Trophoblast cell (in vitro differentiated cells and primary cell): ENCODE data around the gene PBOV1.

Experiments
- DNase-seq, 2 donors: peaks; one replicate each; pipeline ENCODE4 v3.0.0-alpha.2; 2016
- H2AFZ ChIP-seq: 2 replicates; pipeline ENCODE4 v1.6.1; 2013; ENCODE audit warnings: low read length, moderate library complexity, mild to moderate bottlenecking; ENCODE audit not compliant: insufficient read depth, poor library complexity
- H2AK5ac ChIP-seq: 2 replicates; pipeline ENCODE4 v1.6.1; 2013; ENCODE audit warnings: mild to moderate bottlenecking, low read length
- H2BK120ac ChIP-seq: 2 replicates; pipeline ENCODE4 v1.6.1; 2013; ENCODE audit warnings: low read length, mild to moderate bottlenecking, moderate library complexity; ENCODE audit not compliant: insufficient read depth, poor library complexity
- H2BK12ac ChIP-seq: 2 replicates; pipeline ENCODE4 v1.6.1; 2013; ENCODE audit warnings: mild to moderate bottlenecking, low read length, moderate library complexity
- H2BK5ac ChIP-seq: 2 replicates; pipeline ENCODE4 v1.6.1; 2013; ENCODE audit warnings: low read length, low read depth, moderate library complexity, mild to moderate bottlenecking; ENCODE audit not compliant: poor library complexity
- H3K14ac ChIP-seq: 2 replicates; pipeline ENCODE4 v1.6.1; 2013; ENCODE audit warnings: mild to moderate bottlenecking, low read length
- H3K18ac ChIP-seq: 2 replicates; pipeline ENCODE4 v1.6.1; 2013; ENCODE audit warnings: mild to moderate bottlenecking, low read length
- H3K23ac ChIP-seq: 2 replicates; pipeline ENCODE4 v1.6.1; 2013; ENCODE audit warnings: low read length
- H3K27ac ChIP-seq: 2 replicates; pipeline ENCODE4 v1.5.1; 2013; ENCODE audit warnings: low read depth, mild to moderate bottlenecking, inconsistent platforms, low read length, moderate library complexity
- H3K27me3 ChIP-seq: 2 replicates; pipeline ENCODE4 v1.6.1; 2013; ENCODE audit warnings: inconsistent platforms, mild to moderate bottlenecking, low read length, moderate library complexity; ENCODE audit not compliant: insufficient read depth
- H3K36me3 ChIP-seq, 2 experiments: 1 replicate in 1 of 2; 2 replicates in 1 of 2; pipeline ENCODE4 v1.6.1; 2013; ENCODE audit warnings: low read length in 2 of 2, mild to moderate bottlenecking in 2 of 2, moderate library complexity in 1 of 2; ENCODE audit not compliant: insufficient read depth in 2 of 2, control insufficient read depth in 1 of 2
- H3K4ac ChIP-seq: 2 replicates; pipeline ENCODE4 v1.6.1; 2013; ENCODE audit warnings: low read depth, mild to moderate bottlenecking, low read length, moderate library complexity
- H3K4me1 ChIP-seq, 2 experiments: 1 replicate in 1 of 2; 2 replicates in 1 of 2; pipeline ENCODE4 v1.6.1; 2013; ENCODE audit warnings: low read length in 2 of 2, mild to moderate bottlenecking in 2 of 2, moderate library complexity in 1 of 2; ENCODE audit not compliant: insufficient read depth in 2 of 2, control insufficient read depth in 1 of 2
- H3K4me2 ChIP-seq: 2 replicates; pipeline ENCODE4 v1.6.1; 2013; ENCODE audit warnings: inconsistent platforms, mild to moderate bottlenecking, low read length, moderate library complexity
- H3K4me3 ChIP-seq: 2 replicates; pipeline ENCODE4 v1.5.1; 2013; ENCODE audit warnings: mild to moderate bottlenecking, low read depth, low read length, inconsistent platforms
- H3K79me1 ChIP-seq: one replicate; pipeline ENCODE4 v1.6.1; 2013; ENCODE audit warnings: low read length
- H3K79me2 ChIP-seq: 2 replicates; pipeline ENCODE4 v1.6.1; 2013; ENCODE audit warnings: low read length, mild to moderate bottlenecking; ENCODE audit not compliant: control insufficient read depth, insufficient read depth, poor library complexity
- H3K9ac ChIP-seq: 2 replicates; pipeline ENCODE4 v1.6.1; 2013; ENCODE audit warnings: mild to moderate bottlenecking, low read length
- H3K9me3 ChIP-seq: 2 replicates; pipeline ENCODE4 v1.6.1; 2013; ENCODE audit warnings: low read depth, mild to moderate bottlenecking, control low read depth, inconsistent platforms, low read length; ENCODE audit not compliant: insufficient read depth
- H4K12ac ChIP-seq: 2 replicates; pipeline ENCODE4 v1.6.1; 2013; ENCODE audit warnings: low read depth, mild to moderate bottlenecking, low read length, moderate library complexity
- H4K8ac ChIP-seq: 2 replicates; pipeline ENCODE4 v1.6.1; 2013; ENCODE audit warnings: low read depth, mild to moderate bottlenecking, low read length, moderate library complexity
- H4K91ac ChIP-seq: one replicate; pipeline ENCODE4 v1.6.1; 2013; ENCODE audit warnings: low read depth, mild to moderate bottlenecking, low read length, moderate library complexity
- WGBS: extraction: QIAGEN DNeasy Blood & Tissue Kit; methylation state at CpG from one replicate; pipeline ENCODE4 v1.1.7; 2013; ENCODE audit warnings: missing lambda C conversion rate; ENCODE audit not compliant: insufficient read length, insufficient coverage; ENCODE audit errors: extremely low coverage; 5-methylcytosine and 5-hydroxymethylcytosine counted together

PBOV1 gene

GRCh38 chr6:138235205-138235604, 16.9 kb upstream of the PBOV1 start:
- no peaks in the 10 kb centered on the region for H3K79me2 ChIP-seq
- no peak overlapping the region for H3K4ac ChIP-seq
- no peak overlapping the region for H3K27ac ChIP-seq
- H3K14ac ChIP-seq = no peak overlapping the region
- H4K8ac ChIP-seq = no peak overlapping the region
- no peak overlapping the region for H2AK5ac ChIP-seq
- no peak overlapping the region for H3K4me3 ChIP-seq
- no peak overlapping the region for H3K9ac ChIP-seq
- no peak overlapping the region for H4K91ac ChIP-seq
- H2BK12ac ChIP-seq = no peak overlapping the region
- H3K27me3 ChIP-seq = no peaks in the 10 kb centered on the region
- H3K79me1 ChIP-seq = no peaks in the 10 kb centered on the region
- H3K4me2 ChIP-seq = no peak overlapping the region
- no peaks in the 10 kb centered on the region for H3K4me1 ChIP-seq
- H4K12ac ChIP-seq = no peak overlapping the region
- no peak overlapping the region for H2BK5ac ChIP-seq
- no peak overlapping the region for H2BK120ac ChIP-seq
- DNase-seq = no peak
- no peaks in the 10 kb centered on the region for H3K36me3 ChIP-seq
- no peak overlapping the region for H3K23ac ChIP-seq
- no peaks in the 10 kb centered on the region for H3K9me3 ChIP-seq
- WGBS = no CpG with 5 or more reads among the region's 1 CpG
- H3K18ac ChIP-seq = no peak overlapping the region
- no peak overlapping the region for H2AFZ ChIP-seq

DNA sequence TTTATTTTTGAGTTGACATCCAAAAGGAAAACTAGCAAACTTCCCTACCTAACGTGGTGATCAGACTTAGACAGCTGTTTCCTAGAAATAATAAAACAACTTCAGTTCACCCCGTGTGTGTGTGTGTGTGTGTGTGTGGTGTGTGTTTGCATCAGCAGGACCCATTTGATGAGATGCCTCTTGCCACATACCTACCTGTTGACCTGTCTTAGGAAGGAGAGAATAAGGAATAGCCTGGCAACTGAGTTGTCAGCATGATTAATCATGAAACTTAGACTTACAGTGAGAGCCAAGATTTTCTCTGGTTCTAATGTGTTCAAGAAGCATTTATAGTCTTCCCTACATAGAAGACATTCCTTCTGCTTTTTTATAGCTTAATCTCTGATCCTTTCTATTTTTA, 16.1 kb upstream of the PBOV1 start:
- Histone ChIP-seq H3K27ac (no peak overlapping the region), H3K36me3 (no peaks in the 10 kb centered on the region), H2BK5ac (no peak overlapping the region), H3K4me1 (no peaks in the 10 kb centered on the region), H2AK5ac (no peak overlapping the region), H3K27me3 (no peaks in the 10 kb centered on the region), H3K4ac (no peak overlapping the region), H3K79me1 (no peaks in the 10 kb centered on the region), H2BK12ac (no peak overlapping the region), H3K18ac (no peak overlapping the region), H3K4me3 (no peak overlapping the region), H3K79me2 (no peaks in the 10 kb centered on the region), H3K9ac (no peak overlapping the region), H4K12ac (no peak overlapping the region), H4K8ac (no peak overlapping the region), H3K9me3 (no peaks in the 10 kb centered on the region), H3K23ac (no peak overlapping the region), H2BK120ac (no peak overlapping the region), H4K91ac (no peak overlapping the region), H3K14ac (no peak overlapping the region), H3K4me2 (no peak overlapping the region), H2AFZ (no peak overlapping the region)
- no CpG with 5 or more reads among the region's 2 CpGs for WGBS
- no peak for DNase-seq

DNA sequence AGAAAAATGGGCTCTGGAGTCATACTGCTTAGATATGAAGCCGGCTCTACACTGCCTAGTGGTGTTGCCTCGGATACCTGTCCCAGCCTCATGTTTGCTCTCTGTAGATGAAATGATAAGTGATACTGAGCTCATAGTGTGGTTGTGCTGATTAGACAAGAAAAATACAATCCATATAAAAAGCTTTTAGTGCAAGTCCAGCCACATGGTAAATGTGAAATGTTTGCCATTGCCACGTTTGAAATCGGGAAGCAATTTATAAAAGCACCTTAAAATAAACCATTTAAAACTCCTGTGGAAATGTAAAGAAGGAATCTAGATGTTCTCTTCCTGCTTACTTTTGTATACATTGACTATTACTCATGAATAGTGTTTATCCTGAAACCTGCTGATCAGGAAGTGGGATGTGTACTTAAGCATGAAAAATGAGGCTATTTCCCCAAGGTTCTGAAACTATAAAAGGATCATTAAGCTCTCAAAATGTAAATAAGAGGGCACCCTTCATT, 13.1 kb upstream of the PBOV1 start:
- H3K27me3 ChIP-seq = no peaks in the 10 kb centered on the region
- H2BK12ac ChIP-seq = no peak overlapping the region
- H3K4ac ChIP-seq = no peak overlapping the region
- H4K8ac ChIP-seq = no peak overlapping the region
- no peak overlapping the region for H2BK5ac ChIP-seq
- no peak overlapping the region for H3K23ac ChIP-seq
- H3K79me2 ChIP-seq = no peaks in the 10 kb centered on the region
- no peak overlapping the region for H3K4me3 ChIP-seq
- no peak overlapping the region for H4K91ac ChIP-seq
- no peak overlapping the region for H2BK120ac ChIP-seq
- no peak for DNase-seq
- H3K36me3 ChIP-seq = no peaks in the 10 kb centered on the region
- H2AK5ac ChIP-seq = no peak overlapping the region
- no peak overlapping the region for H3K14ac ChIP-seq
- no peaks in the 10 kb centered on the region for H3K9me3 ChIP-seq
- H3K4me2 ChIP-seq = no peak overlapping the region
- no peak overlapping the region for H3K27ac ChIP-seq
- H3K9ac ChIP-seq = no peak overlapping the region
- H3K18ac ChIP-seq = no peak overlapping the region
- H4K12ac ChIP-seq = no peak overlapping the region
- H3K4me1 ChIP-seq = no peaks in the 10 kb centered on the region
- no CpG with 5 or more reads among the region's 4 CpGs for WGBS
- no peaks in the 10 kb centered on the region for H3K79me1 ChIP-seq
- no peak overlapping the region for H2AFZ ChIP-seq

GRCh38 chr6:138230759-138231380, 12.6 kb upstream of the PBOV1 start:
- H3K79me2 ChIP-seq = no peaks in the 10 kb centered on the region
- no peaks in the 10 kb centered on the region for H3K79me1 ChIP-seq
- H2AK5ac ChIP-seq = no peak overlapping the region
- no peak overlapping the region for H4K91ac ChIP-seq
- H3K14ac ChIP-seq = no peak overlapping the region
- no peak overlapping the region for H2AFZ ChIP-seq
- H4K12ac ChIP-seq = no peak overlapping the region
- no peak overlapping the region for H3K23ac ChIP-seq
- no peak overlapping the region for H3K4me2 ChIP-seq
- H3K18ac ChIP-seq = no peak overlapping the region
- H4K8ac ChIP-seq = no peak overlapping the region
- no peaks in the 10 kb centered on the region for H3K9me3 ChIP-seq
- no CpG with 5 or more reads among the region's 3 CpGs for WGBS
- no peak overlapping the region for H3K27ac ChIP-seq
- DNase-seq = no peak
- no peaks in the 10 kb centered on the region for H3K4me1 ChIP-seq
- no peak overlapping the region for H3K4ac ChIP-seq
- H2BK120ac ChIP-seq = no peak overlapping the region
- H2BK12ac ChIP-seq = no peak overlapping the region
- no peaks in the 10 kb centered on the region for H3K27me3 ChIP-seq
- no peak overlapping the region for H3K9ac ChIP-seq
- H3K36me3 ChIP-seq = no peaks in the 10 kb centered on the region
- H3K4me3 ChIP-seq = no peak overlapping the region
- no peak overlapping the region for H2BK5ac ChIP-seq
